ENCODE data around the gene SLC35D2.

DNA sequence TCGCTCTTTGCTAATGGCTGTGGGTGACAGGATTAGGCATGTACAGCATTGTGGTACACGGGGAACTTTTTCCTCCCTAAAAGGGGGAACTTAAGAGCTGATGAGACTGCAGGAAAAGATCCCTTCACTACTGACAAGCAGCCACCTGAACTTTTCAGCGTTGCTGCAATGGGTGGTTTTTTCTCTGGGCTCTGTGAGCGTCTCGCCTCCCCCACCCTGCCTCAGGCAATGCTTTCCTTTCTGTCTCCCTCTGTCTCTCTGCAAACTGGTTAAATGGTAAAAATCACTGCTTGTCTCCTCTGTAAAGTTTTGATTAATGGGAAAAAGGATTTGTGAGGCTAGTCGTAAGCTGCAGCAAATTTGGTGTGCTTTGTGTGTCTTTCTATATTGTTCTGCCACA lies 101.9 kb downstream of the SLC35D2 start:
- TF ChIP-seq POLR2A (IDR thresholded peaks at IDR 0.05) (no peak), EP300 (IDR thresholded peaks at IDR 0.05) (no peak)
- TF ChIP-seq, protein P1, sequence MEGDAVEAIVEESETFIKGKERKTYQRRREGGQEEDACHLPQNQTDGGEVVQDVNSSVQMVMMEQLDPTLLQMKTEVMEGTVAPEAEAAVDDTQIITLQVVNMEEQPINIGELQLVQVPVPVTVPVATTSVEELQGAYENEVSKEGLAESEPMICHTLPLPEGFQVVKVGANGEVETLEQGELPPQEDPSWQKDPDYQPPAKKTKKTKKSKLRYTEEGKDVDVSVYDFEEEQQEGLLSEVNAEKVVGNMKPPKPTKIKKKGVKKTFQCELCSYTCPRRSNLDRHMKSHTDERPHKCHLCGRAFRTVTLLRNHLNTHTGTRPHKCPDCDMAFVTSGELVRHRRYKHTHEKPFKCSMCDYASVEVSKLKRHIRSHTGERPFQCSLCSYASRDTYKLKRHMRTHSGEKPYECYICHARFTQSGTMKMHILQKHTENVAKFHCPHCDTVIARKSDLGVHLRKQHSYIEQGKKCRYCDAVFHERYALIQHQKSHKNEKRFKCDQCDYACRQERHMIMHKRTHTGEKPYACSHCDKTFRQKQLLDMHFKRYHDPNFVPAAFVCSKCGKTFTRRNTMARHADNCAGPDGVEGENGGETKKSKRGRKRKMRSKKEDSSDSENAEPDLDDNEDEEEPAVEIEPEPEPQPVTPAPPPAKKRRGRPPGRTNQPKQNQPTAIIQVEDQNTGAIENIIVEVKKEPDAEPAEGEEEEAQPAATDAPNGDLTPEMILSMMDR (IDR thresholded peaks at IDR 0.05) = no peak
